ENCODE results near the gene ANO3.

Gene ANO3

GRCh38 chr11:26558190-26558589 lies 226.3 kb downstream of the ANO3 start:
- no peak for DNase-seq (ENCODE audit: extremely low spot score)
- POLR2A ChIA-PET = no interaction called here

GRCh38 chr11:26569646-26570045 lies 237.7 kb downstream of the ANO3 start:
- CTCF ChIA-PET = interaction anchor here (1.3 kb wide), 1 partner anchor 36 kb away, joined by 3 read pairs; no protein-coding TSS in a partner anchor
- POLR2A ChIA-PET = no interaction called here
- TF ChIP-seq CTCF (IDR thresholded peaks at IDR 0.05; ENCODE audit: control extremely low read depth, extremely low read depth, low read depth, missing control alignments) = no peak
- no peak for DNase-seq (ENCODE audit: extremely low spot score)

More at GRCh38 chr11:26558190-26558589, 226.3 kb downstream of the ANO3 start:
- TF ChIP-seq CTCF (IDR thresholded peaks at IDR 0.05; ENCODE audit: control extremely low read depth, extremely low read depth, low read depth, missing control alignments) = no peak
- CTCF ChIA-PET = interaction anchor here (2.6 kb wide), 1 partner anchor 17 kb away, joined by 7 read pairs; no protein-coding TSS in a partner anchor

- POLR2A ChIA-PET = no interaction called here
- DNase-seq (ENCODE audit: extremely low spot score) = no peak
- CTCF ChIA-PET = interaction anchor here (1.3 kb wide), 1 partner anchor 13 kb away, joined by 4 read pairs; no protein-coding TSS in a partner anchor
- no peak for TF ChIP-seq CTCF (IDR thresholded peaks at IDR 0.05; ENCODE audit: control extremely low read depth, extremely low read depth, low read depth, missing control alignments)
Measured at GRCh38 chr11:26571861-26572654, 240.1 kb downstream of the ANO3 start, which contains the start of gene MUC15. Gene MUC15 (minus strand): TSS chr11:26572263. CDS start chr11:26567094, 5,169 bp downstream.

- ChIA-PET CTCF (interaction anchor here (1.3 kb wide), 1 partner anchor 12 kb away, joined by 4 read pairs; no protein-coding TSS in a partner anchor), POLR2A (no interaction called here)
- TF ChIP-seq CTCF (IDR thresholded peaks at IDR 0.05; ENCODE audit: control extremely low read depth, extremely low read depth, low read depth, missing control alignments) = no peak
- no peak for DNase-seq (ENCODE audit: extremely low spot score)
Measured at GRCh38 chr11:26572770-26573402, 241.0 kb downstream of the ANO3 start.

GRCh38 chr11:26573896-26574295 lies 242.0 kb downstream of the ANO3 start:
- CTCF ChIA-PET = no interaction called here
- no peak for TF ChIP-seq CTCF (IDR thresholded peaks at IDR 0.05; ENCODE audit: control extremely low read depth, extremely low read depth, low read depth, missing control alignments)
- no peak for DNase-seq (ENCODE audit: extremely low spot score)
- POLR2A ChIA-PET = no interaction called here

- CTCF ChIA-PET = no interaction called here
Measured at GRCh38 chr11:26575946-26576345, 244.0 kb downstream of the ANO3 start.

More at GRCh38 chr11:26575946-26576345, 244.0 kb downstream of the ANO3 start:
- no peak for TF ChIP-seq CTCF (IDR thresholded peaks at IDR 0.05; ENCODE audit: control extremely low read depth, extremely low read depth, low read depth, missing control alignments)
- POLR2A ChIA-PET = no interaction called here
- DNase-seq (ENCODE audit: extremely low spot score) = no peak

All from GM10248 (cell line).